Subcutaneous adipose tissue (tissue), 4 donors: ENCODE results near the gene COL9A3. TPM values are rescaled to one million over a fixed set of nuclear protein-coding genes. Genes with fewer than 3 reads are reported as not detected.

Source experiments
- CTCF ChIP-seq: fragments of 450-650 bp; IDR thresholded peaks from one replicate; pipeline ENCODE4 v1.5.1; 2016; ENCODE audit warnings: low read depth, mild to moderate bottlenecking, control low read depth, antibody characterized with exemption, moderate library complexity
- total RNA-seq, 4 donors: library from RNA; depleted of rRNA; stranded (reverse); fragments of >200 nt; gene quantifications; one replicate each; pipeline ENCODE4 v1.1.0, GENCODE V29; 2016

Gene COL9A3
- total RNA-seq, 4 donors from 2014 or later: 0.22 to 1.3 TPM; not detected in 2

- no peak for TF ChIP-seq CTCF
Observed at GRCh38 chr20:62828051-62828450, 11.2 kb downstream of the COL9A3 start.

GRCh38 chr20:62828511-62829230 is 11.8 kb downstream of the COL9A3 start:
- no peak for TF ChIP-seq CTCF

- TF ChIP-seq CTCF: no peak
Observed at GRCh38 chr20:62829231-62830230, 12.7 kb downstream of the COL9A3 start.

GRCh38 chr20:62830251-62830650 is 13.4 kb downstream of the COL9A3 start:
- no peak for TF ChIP-seq CTCF

GRCh38 chr20:62830821-62831220 is 14.0 kb downstream of the COL9A3 start:
- TF ChIP-seq CTCF: no peak

- TF ChIP-seq CTCF: no peak
Observed at GRCh38 chr20:62831361-62831788, 14.5 kb downstream of the COL9A3 start.

GRCh38 chr20:62831854-62832211 is 15.0 kb downstream of the COL9A3 start:
- no peak for TF ChIP-seq CTCF
